ENCODE data around the gene KLHL4.
"Not testable (repeated sequence)": the region's sequence is repeated elsewhere in the genome, so short reads cannot be mapped to it uniquely, and the experiment has no call there.

The KLHL4 gene

DNA sequence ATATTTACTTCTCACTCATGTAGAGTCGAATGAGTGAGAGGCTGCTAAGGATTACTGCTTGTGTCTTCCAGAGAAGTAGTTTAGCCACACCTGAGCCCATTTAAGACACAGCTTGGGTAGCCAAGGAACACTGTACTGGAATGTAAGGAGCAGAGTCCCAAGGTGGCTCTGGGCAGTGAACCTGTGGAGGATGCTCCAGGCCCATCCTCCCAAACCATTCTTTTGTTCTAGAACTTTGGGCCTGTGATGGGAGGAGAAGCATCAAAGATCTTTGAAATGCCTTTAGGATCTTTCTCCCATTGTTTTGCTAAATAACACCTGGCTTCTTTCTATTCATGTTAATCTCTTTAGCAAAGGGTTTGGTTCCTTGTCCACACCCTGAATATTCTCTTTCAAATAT lies 162.2 kb downstream of the KLHL4 start:
- DNase-seq = no peak

DNA sequence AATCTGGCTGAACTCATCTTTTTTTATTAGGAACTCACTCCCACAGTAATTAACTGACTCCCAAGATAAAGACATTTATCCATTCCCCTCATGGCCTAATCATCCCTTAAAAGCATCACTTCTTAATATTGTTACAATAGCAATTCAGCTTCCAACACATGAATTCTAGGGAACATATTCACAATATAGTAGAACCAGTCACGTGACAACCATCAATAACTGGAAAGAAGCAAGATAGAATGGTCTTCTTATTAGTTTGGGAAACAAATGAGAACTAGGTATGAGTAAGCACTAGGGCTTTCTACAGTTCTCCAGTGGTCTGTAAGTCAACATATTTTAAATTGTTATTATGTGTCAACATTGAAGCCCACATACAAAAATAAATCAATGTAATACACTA lies 170.1 kb downstream of the KLHL4 start:
- no peak for DNase-seq

DNA sequence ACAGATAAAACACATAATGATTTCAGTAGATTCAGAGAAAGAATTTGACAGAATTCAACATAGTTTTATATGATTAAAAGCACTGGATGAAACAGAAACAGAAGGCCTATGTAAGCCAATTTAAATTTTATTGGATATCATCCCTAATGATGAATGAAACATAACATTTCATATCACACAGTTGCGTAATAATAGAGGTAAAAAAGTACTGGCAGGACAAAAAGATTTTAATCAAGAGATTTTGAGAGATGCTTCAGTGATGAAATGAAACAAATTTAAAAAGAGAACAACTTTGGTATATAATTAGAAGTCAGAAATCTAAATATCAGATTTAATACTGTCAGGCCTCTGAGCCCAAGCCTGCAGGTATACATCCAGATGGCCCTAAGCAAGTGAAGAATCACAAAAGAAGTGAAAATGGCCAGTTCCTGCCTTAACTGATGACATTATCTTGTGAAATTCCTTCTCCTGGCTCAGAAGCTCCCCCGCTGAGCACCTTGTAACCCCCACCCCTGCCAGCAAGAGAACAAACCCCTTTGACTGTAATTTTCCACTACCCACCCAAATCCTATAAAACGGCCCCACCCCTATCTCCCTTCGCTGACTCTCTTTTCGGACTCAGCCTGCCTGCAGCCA lies 170.6 kb downstream of the KLHL4 start:
- not testable (repeated sequence) for DNase-seq

DNA sequence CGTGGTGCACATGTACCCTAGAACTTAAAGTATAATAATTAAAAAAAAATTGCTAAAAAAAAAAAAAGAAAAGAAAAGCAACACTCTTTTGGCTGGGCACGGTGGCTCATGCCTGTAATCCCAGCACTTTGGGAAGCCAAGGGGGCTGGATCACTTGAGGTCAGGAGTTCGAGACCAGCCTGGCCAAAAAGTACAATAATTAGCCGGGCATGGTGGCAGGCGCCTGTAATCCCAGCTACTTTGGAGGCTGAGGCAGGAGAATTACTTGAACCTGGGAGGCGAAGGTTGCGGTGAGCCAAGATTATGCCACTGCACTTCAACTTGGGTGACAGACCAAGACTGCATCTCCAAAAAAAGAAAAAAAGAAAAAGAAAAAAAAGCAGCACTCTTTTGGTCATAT lies 171.6 kb downstream of the KLHL4 start:
- not testable (repeated sequence) for DNase-seq

DNA sequence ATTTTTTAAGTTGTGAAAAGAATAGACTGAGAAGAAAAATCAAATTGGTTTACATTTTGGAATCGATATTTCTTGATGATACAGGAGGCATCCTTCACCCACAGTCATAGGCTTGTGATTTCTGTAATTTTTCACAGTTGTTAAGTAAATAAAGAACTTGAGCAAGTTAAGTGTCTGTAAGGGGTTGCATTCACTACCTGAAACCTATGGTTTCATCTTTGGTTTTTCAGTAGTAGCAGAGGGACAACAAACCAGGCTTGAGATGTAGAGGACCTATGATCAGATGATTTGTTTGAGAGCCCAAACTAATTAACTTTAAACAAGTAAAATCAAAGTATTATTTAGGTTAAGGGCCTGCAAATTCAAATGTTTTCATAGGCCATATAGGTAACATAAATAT lies 175.6 kb downstream of the KLHL4 start:
- no peak for DNase-seq

DNA sequence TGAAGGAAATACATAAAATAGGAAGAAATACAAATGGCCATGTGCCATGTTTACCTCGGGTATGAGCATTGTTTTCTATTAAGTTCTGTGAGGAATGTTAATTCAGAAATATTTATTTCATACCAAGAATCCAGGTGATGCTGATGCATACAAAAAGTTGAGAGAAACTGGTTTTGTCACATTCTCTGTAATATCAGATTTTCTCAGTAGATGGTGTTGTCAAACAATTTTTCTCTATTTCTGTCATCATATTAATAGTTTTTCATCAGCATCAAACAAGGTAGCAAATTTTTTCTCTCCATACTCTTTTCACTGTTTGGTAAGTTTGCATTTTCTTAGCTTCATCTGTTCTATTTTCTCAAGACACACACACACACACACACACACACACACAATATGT lies 179.8 kb downstream of the KLHL4 start:
- no peak for DNase-seq

DNA sequence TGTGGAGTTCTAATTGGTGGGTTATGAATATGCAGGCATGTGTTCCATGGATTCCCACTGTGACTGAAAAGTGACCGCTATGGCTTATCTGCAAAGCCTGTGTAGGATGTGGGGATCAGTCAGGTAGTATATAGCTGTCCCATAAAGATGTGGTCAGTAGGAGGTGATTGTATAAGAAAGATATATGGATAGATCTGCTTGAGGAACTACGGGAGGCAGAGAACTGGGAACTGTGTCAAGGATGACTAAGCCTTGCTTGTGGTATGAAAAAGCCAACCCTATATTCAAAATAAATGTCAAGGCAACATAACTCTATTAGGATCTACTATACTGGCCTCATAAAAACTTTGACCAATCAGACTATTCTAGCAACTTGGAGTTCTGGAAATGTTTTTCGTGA lies 185.2 kb downstream of the KLHL4 start:
- no peak for DNase-seq

DNA sequence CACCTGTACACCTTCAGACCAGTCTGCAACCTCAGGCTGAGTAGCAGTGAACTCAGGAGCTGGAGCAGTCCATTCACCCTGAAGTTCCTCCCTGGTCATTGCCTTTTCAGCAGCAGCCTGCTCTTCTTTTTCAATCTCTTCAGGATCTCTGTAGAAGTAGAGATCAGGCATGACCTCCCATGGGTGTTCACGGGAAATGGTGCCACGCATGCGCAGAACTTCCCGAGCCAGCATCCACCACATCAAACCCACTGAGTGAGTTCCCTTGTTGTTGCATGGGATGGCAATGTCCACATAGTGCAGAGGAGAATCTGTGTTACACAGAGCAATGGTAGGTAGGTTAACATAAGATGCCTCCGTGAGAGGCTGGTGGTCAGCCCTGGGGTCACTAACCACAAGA lies 185.9 kb downstream of the KLHL4 start:
- not testable (repeated sequence) for DNase-seq

DNA sequence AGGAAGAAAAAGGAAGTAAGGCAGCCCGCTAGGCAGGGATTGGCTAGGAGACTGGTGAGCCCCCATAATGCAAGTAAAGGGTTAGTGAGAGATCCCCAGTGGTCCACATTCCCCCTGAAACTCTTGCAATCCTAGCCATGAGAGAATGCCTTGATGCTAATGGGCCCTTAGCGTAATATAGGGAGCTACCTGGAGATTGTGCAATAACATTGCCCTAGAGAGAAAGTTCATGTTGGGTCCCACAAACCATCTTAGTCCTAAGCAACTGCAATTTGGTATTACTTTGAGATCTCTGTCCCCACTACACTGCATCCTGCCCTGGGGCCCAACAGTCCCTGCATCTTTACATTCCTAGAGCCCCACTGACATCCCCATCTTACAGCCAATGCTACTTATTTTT lies 188.5 kb downstream of the KLHL4 start:
- no peak for DNase-seq

DNA sequence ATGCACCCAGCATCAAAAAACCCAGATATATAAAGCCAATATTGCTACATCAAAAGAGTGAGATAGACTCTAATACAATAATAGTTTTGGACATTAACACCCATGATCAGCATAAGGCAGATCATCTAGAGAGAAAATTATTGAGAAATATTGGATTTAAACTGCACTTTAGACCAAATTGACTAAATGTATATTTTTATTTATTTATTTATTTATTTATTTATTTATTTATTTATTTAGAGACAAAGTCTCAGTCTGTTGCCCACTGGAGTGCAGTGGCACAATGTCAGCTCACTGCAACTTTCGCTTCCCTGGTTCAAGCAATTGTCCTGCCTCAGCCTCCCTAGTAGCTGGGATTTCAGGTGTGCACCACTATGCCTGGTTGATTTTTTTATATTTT lies 193.0 kb downstream of the KLHL4 start:
- DNase-seq = no peak

Measured in activated gamma-delta T cell treated with Interleukin-2 at 50 U/mL for 16 hours (primary cell).